Neuron (in vitro differentiated cells): ENCODE results near the gene TBC1D2B.

Source experiments
- H2AFZ ChIP-seq: one replicate; pipeline ENCODE4 v1.6.1; 2013; ENCODE audit warnings: low read depth, mild to moderate bottlenecking, inconsistent platforms, low read length, moderate library complexity
- H3K27me3 ChIP-seq: one replicate; pipeline ENCODE4 v1.6.1; 2013; ENCODE audit warnings: low read length; ENCODE audit not compliant: insufficient read depth
- H3K36me3 ChIP-seq: one replicate; pipeline ENCODE4 v1.6.1; 2013; ENCODE audit warnings: low read length; ENCODE audit not compliant: insufficient read depth
- H3K4me1 ChIP-seq: one replicate; pipeline ENCODE4 v1.6.1; 2013; ENCODE audit warnings: low read length; ENCODE audit not compliant: insufficient read depth
- H3K4me3 ChIP-seq: 2 replicates; pipeline ENCODE4 v1.5.1; 2013; ENCODE audit warnings: mild to moderate bottlenecking, low read length, moderate library complexity
- H3K9me3 ChIP-seq: one replicate; pipeline ENCODE4 v1.6.1; 2013; ENCODE audit warnings: low read length

The TBC1D2B gene

GRCh38 chr15:78073046-78073787, 4.3 kb downstream of the TBC1D2B start:
- Histone ChIP-seq H3K36me3 (no peaks in the 10 kb centered on the region), H2AFZ (no peak overlapping the region), H3K27me3 (no peaks in the 10 kb centered on the region), H3K4me1 (peaks cover 12% of the 10 kb centered on the region), H3K9me3 (no peaks in the 10 kb centered on the region), H3K4me3 (no peak overlapping the region)

GRCh38 chr15:78072080-78072892, 5.2 kb downstream of the TBC1D2B start:
- peaks cover 12% of the 10 kb centered on the region for H3K4me1 ChIP-seq
- no peaks in the 10 kb centered on the region for H3K36me3 ChIP-seq
- no peak overlapping the region for H3K4me3 ChIP-seq
- H2AFZ ChIP-seq = no peak overlapping the region
- H3K9me3 ChIP-seq = no peaks in the 10 kb centered on the region
- no peaks in the 10 kb centered on the region for H3K27me3 ChIP-seq

GRCh38 chr15:78071383-78071782, 6.1 kb downstream of the TBC1D2B start:
- Histone ChIP-seq H3K4me1 (peaks cover 12% of the 10 kb centered on the region), H3K4me3 (no peak overlapping the region), H3K36me3 (no peaks in the 10 kb centered on the region), H2AFZ (no peak overlapping the region), H3K9me3 (no peaks in the 10 kb centered on the region), H3K27me3 (no peaks in the 10 kb centered on the region)

- Histone ChIP-seq H2AFZ (no peak overlapping the region), H3K9me3 (no peaks in the 10 kb centered on the region), H3K4me1 (peaks cover 19% of the 10 kb centered on the region), H3K4me3 (no peak overlapping the region), H3K36me3 (no peaks in the 10 kb centered on the region), H3K27me3 (no peaks in the 10 kb centered on the region)
These were observed 7.3 kb downstream of the TBC1D2B start for GRCh38 chr15:78070049-78070700.

- Histone ChIP-seq H3K9me3 (no peaks in the 10 kb centered on the region), H3K4me3 (no peak overlapping the region), H2AFZ (no peak overlapping the region), H3K4me1 (peaks cover 19% of the 10 kb centered on the region), H3K27me3 (no peaks in the 10 kb centered on the region), H3K36me3 (no peaks in the 10 kb centered on the region)
These were observed 8.0 kb downstream of the TBC1D2B start for GRCh38 chr15:78069462-78070029.

- no peaks in the 10 kb centered on the region for H3K27me3 ChIP-seq
- no peaks in the 10 kb centered on the region for H3K36me3 ChIP-seq
- H3K4me1 ChIP-seq = peaks cover 19% of the 10 kb centered on the region
- no peak overlapping the region for H2AFZ ChIP-seq
- H3K4me3 ChIP-seq = no peak overlapping the region
- no peaks in the 10 kb centered on the region for H3K9me3 ChIP-seq
These were observed 8.5 kb downstream of the TBC1D2B start for GRCh38 chr15:78069052-78069414.

- Histone ChIP-seq H3K9me3 (no peaks in the 10 kb centered on the region), H3K36me3 (no peaks in the 10 kb centered on the region), H3K27me3 (no peaks in the 10 kb centered on the region), H2AFZ (no peak overlapping the region), H3K4me3 (no peak overlapping the region), H3K4me1 (peaks cover 19% of the 10 kb centered on the region)
These were observed 9.9 kb downstream of the TBC1D2B start for GRCh38 chr15:78067328-78068228.

- peaks cover 24% of the 10 kb centered on the region for H3K4me1 ChIP-seq
- no peaks in the 10 kb centered on the region for H3K27me3 ChIP-seq
- H2AFZ ChIP-seq = no peak overlapping the region
- no peaks in the 10 kb centered on the region for H3K9me3 ChIP-seq
- H3K4me3 ChIP-seq = no peak overlapping the region
- H3K36me3 ChIP-seq = no peaks in the 10 kb centered on the region
These were observed 11.3 kb downstream of the TBC1D2B start for GRCh38 chr15:78065973-78066946.

- Histone ChIP-seq H2AFZ (no peak overlapping the region), H3K4me3 (no peak overlapping the region), H3K4me1 (peaks cover 24% of the 10 kb centered on the region), H3K9me3 (no peaks in the 10 kb centered on the region), H3K27me3 (no peaks in the 10 kb centered on the region), H3K36me3 (no peaks in the 10 kb centered on the region)
These were observed 12.1 kb downstream of the TBC1D2B start for GRCh38 chr15:78065284-78065872.

GRCh38 chr15:78064544-78064943, 13.0 kb downstream of the TBC1D2B start:
- H3K4me3 ChIP-seq = no peak overlapping the region
- H2AFZ ChIP-seq = no peak overlapping the region
- no peaks in the 10 kb centered on the region for H3K36me3 ChIP-seq
- no peaks in the 10 kb centered on the region for H3K9me3 ChIP-seq
- peaks cover 24% of the 10 kb centered on the region for H3K4me1 ChIP-seq
- no peaks in the 10 kb centered on the region for H3K27me3 ChIP-seq

GRCh38 chr15:78063970-78064385, 13.5 kb downstream of the TBC1D2B start:
- Histone ChIP-seq H2AFZ (no peak overlapping the region), H3K27me3 (no peaks in the 10 kb centered on the region), H3K36me3 (no peaks in the 10 kb centered on the region), H3K4me3 (no peak overlapping the region), H3K9me3 (no peaks in the 10 kb centered on the region), H3K4me1 (peaks cover 24% of the 10 kb centered on the region)
